ENCODE measurements around the gene TFCP2L1.
"Not testable (repeated sequence)": the region's sequence is repeated elsewhere in the genome, so short reads cannot be mapped to it uniquely, and the experiment has no call there.

TFCP2L1 gene

GRCh38 chr2:121295911-121296650 lies 11.1 kb upstream of the TFCP2L1 start:
- no peak for DNase-seq (ENCODE audit: low read depth in 2 of 2)

- no peak for DNase-seq (ENCODE audit: low read depth in 2 of 2)
Observed at GRCh38 chr2:121294881-121295840, 10.2 kb upstream of the TFCP2L1 start.

- DNase-seq (ENCODE audit: low read depth in 2 of 2), result no peak
Observed at GRCh38 chr2:121293450-121294325, 8.7 kb upstream of the TFCP2L1 start.

- DNase-seq (ENCODE audit: low read depth in 2 of 2), result no peak
Observed at GRCh38 chr2:121291251-121291580, 6.2 kb upstream of the TFCP2L1 start.

- DNase-seq (ENCODE audit: low read depth in 2 of 2), result no peak
Observed at GRCh38 chr2:121289271-121289670, 4.3 kb upstream of the TFCP2L1 start.

GRCh38 chr2:121288454-121289231 lies 3.6 kb upstream of the TFCP2L1 start:
- DNase-seq (ENCODE audit: low read depth in 2 of 2), result no peak

- DNase-seq (ENCODE audit: low read depth in 2 of 2), result no peak
Observed at GRCh38 chr2:121287956-121288355, 3.0 kb upstream of the TFCP2L1 start.

- no peak for DNase-seq (ENCODE audit: low read depth in 2 of 2)
Observed at GRCh38 chr2:121287146-121287798, 2.3 kb upstream of the TFCP2L1 start.

- no peak for DNase-seq (ENCODE audit: low read depth in 2 of 2)
Observed at GRCh38 chr2:121286506-121286905, 1.5 kb upstream of the TFCP2L1 start.

- DNase-seq (ENCODE audit: low read depth in 2 of 2), result no peak
Observed at GRCh38 chr2:121285926-121286325, 924 bp upstream of the TFCP2L1 start.

- no peak for DNase-seq (ENCODE audit: low read depth in 2 of 2)
Observed at GRCh38 chr2:121283670-121284462, 1.1 kb downstream of the TFCP2L1 start.

GRCh38 chr2:121282800-121283385 lies 2.1 kb downstream of the TFCP2L1 start:
- no peak for DNase-seq (ENCODE audit: low read depth in 2 of 2)

GRCh38 chr2:121281694-121282093 lies 3.3 kb downstream of the TFCP2L1 start:
- no peak for DNase-seq (ENCODE audit: low read depth in 2 of 2)

GRCh38 chr2:121281107-121281506 lies 3.9 kb downstream of the TFCP2L1 start:
- no peak for DNase-seq (ENCODE audit: low read depth in 2 of 2)

- DNase-seq (ENCODE audit: low read depth in 2 of 2), result no peak
Observed at GRCh38 chr2:121279476-121280220, 5.4 kb downstream of the TFCP2L1 start.

- no peak for DNase-seq (ENCODE audit: low read depth in 2 of 2)
Observed at GRCh38 chr2:121276341-121276740, 8.7 kb downstream of the TFCP2L1 start.

GRCh38 chr2:121273116-121273515 lies 11.9 kb downstream of the TFCP2L1 start:
- DNase-seq (ENCODE audit: low read depth in 2 of 2), result no peak

GRCh38 chr2:121272596-121272995 lies 12.4 kb downstream of the TFCP2L1 start:
- no peak for DNase-seq (ENCODE audit: low read depth in 2 of 2)

GRCh38 chr2:121269436-121269835 lies 15.6 kb downstream of the TFCP2L1 start:
- DNase-seq (ENCODE audit: low read depth in 2 of 2), result not testable (repeated sequence)
